ENCODE data around the gene DTL.
A peak's percentile ranks its signal among the peaks of the same experiment; 100 is the strongest.

DNA sequence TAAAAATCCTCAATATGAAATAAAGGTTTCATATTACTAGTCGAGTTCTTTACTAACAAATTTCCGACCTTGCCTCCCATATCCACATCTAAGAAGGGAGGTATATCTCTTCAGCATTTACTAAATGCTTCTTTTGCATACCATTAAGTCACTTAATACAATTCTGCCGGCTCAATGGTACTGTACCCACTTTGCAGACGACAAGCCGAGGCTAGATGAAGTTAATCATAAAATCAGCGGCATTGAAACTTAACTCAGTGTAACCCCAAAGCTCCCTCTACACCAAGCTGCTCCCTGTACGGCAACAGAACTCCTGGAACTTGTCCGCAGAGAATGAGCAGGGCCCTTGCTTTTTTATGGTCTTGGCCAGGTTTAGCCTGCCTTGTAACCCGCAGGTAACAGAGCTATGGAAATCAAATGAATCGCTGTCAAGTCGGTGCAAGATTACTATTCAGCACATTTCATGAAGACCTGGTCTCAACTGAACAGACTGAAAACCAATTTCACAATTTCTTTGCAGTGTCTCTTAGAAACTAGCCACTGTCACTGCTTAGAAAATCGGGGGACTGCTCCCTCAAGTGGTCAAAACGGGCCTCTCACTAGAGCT lies 929 bp upstream of the DTL start:
- TF ChIP-seq, protein P1, sequence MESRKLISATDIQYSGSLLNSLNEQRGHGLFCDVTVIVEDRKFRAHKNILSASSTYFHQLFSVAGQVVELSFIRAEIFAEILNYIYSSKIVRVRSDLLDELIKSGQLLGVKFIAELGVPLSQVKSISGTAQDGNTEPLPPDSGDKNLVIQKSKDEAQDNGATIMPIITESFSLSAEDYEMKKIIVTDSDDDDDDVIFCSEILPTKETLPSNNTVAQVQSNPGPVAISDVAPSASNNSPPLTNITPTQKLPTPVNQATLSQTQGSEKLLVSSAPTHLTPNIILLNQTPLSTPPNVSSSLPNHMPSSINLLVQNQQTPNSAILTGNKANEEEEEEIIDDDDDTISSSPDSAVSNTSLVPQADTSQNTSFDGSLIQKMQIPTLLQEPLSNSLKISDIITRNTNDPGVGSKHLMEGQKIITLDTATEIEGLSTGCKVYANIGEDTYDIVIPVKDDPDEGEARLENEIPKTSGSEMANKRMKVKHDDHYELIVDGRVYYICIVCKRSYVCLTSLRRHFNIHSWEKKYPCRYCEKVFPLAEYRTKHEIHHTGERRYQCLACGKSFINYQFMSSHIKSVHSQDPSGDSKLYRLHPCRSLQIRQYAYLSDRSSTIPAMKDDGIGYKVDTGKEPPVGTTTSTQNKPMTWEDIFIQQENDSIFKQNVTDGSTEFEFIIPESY (IDR thresholded peaks at IDR 0.05; ENCODE audit: borderline replicate concordance, low read depth): no peak
- no peak for TF ChIP-seq TAF1 (IDR thresholded peaks at IDR 0.05; ENCODE audit: borderline replicate concordance, low read depth, low read length)
- TF ChIP-seq, protein P2, sequence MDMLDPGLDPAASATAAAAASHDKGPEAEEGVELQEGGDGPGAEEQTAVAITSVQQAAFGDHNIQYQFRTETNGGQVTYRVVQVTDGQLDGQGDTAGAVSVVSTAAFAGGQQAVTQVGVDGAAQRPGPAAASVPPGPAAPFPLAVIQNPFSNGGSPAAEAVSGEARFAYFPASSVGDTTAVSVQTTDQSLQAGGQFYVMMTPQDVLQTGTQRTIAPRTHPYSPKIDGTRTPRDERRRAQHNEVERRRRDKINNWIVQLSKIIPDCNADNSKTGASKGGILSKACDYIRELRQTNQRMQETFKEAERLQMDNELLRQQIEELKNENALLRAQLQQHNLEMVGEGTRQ (IDR thresholded peaks at IDR 0.05; ENCODE audit: borderline replicate concordance, low read depth, low read length): no peak
- TF ChIP-seq, protein P3, sequence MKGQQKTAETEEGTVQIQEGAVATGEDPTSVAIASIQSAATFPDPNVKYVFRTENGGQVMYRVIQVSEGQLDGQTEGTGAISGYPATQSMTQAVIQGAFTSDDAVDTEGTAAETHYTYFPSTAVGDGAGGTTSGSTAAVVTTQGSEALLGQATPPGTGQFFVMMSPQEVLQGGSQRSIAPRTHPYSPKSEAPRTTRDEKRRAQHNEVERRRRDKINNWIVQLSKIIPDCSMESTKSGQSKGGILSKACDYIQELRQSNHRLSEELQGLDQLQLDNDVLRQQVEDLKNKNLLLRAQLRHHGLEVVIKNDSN (IDR thresholded peaks at IDR 0.05; ENCODE audit: borderline replicate concordance, low read depth): no peak
- TF ChIP-seq, protein P4, sequence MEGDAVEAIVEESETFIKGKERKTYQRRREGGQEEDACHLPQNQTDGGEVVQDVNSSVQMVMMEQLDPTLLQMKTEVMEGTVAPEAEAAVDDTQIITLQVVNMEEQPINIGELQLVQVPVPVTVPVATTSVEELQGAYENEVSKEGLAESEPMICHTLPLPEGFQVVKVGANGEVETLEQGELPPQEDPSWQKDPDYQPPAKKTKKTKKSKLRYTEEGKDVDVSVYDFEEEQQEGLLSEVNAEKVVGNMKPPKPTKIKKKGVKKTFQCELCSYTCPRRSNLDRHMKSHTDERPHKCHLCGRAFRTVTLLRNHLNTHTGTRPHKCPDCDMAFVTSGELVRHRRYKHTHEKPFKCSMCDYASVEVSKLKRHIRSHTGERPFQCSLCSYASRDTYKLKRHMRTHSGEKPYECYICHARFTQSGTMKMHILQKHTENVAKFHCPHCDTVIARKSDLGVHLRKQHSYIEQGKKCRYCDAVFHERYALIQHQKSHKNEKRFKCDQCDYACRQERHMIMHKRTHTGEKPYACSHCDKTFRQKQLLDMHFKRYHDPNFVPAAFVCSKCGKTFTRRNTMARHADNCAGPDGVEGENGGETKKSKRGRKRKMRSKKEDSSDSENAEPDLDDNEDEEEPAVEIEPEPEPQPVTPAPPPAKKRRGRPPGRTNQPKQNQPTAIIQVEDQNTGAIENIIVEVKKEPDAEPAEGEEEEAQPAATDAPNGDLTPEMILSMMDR (IDR thresholded peaks at IDR 0.05): no peak
- TF ChIP-seq, protein P5, sequence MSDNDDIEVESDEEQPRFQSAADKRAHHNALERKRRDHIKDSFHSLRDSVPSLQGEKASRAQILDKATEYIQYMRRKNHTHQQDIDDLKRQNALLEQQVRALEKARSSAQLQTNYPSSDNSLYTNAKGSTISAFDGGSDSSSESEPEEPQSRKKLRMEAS (IDR thresholded peaks at IDR 0.05; ENCODE audit: low read depth): no peak
- no peak for TF ChIP-seq RXRA (IDR thresholded peaks at IDR 0.05; ENCODE audit: borderline replicate concordance, low read depth)
- TF ChIP-seq FOXJ3 (CRISPR knock-in tag; IDR thresholded peaks at IDR 0.05): no peak
- no peak for TF ChIP-seq NRF1 (IDR thresholded peaks at IDR 0.05; ENCODE audit: low read depth, low read length)
- no peak for TF ChIP-seq TEAD4 (IDR thresholded peaks at IDR 0.05; ENCODE audit: borderline replicate concordance, insufficient read depth)
- TF ChIP-seq POLR2AphosphoS5 (IDR thresholded peaks at IDR 0.05; ENCODE audit: low read depth, low read length): no peak
- TF ChIP-seq RAD21 (IDR thresholded peaks at IDR 0.05; ENCODE audit: low read length): peak; percentile 79
- TF ChIP-seq EP300 (IDR thresholded peaks at IDR 0.05; ENCODE audit: borderline replicate concordance in 1 of 2, low read depth in 1 of 2, low read length in 1 of 2): no peak

All from SK-N-SH (cell line).